ENCODE data around the gene KPNA2. TPM values are rescaled to one million over a fixed set of nuclear protein-coding genes. Genes with fewer than 3 reads are reported as not detected.

Gene KPNA2
- total and polyA plus RNA-seq, 10 donors = 12.4 to 49.2 (median 32.3) TPM

- Histone ChIP-seq H3K27me3 (replicated peaks in 1 of 7) (no peaks in the 10 kb centered on the region), H3K36me3 (no peaks in the 10 kb centered on the region), H3K27ac (no peak overlapping the region), H3K4me3 (no peak overlapping the region), H3K9me3 (no peaks in the 10 kb centered on the region), H3K4me1 (peaks cover 0 to 4% (median 2%) of the 10 kb centered on the region in 6 donors)
- 68 to 85% (median 77%) methylated on average over 8 of the region's 8 CpGs for WGBS, 5 donors
- intact Hi-C loops (cut with DNase I; ENCODE audit: low total_unique reads) = no loop called here
- TF ChIP-seq CTCF (IDR thresholded peaks at IDR 0.05 in 8 of 11, conservative IDR thresholded peaks at IDR 0.05 in 3 of 11) = no peak
- no peak for TF ChIP-seq POLR2A (IDR thresholded peaks at IDR 0.05)
- no peak for TF ChIP-seq POLR2AphosphoS5 (IDR thresholded peaks at IDR 0.05)
- DNase-seq = no peak
Observed at GRCh38 chr17:68029512-68030215, 5.9 kb upstream of the KPNA2 start.

GRCh38 chr17:68033636-68034451 lies 1.7 kb upstream of the KPNA2 start:
- DNase-seq = no peak
- WGBS, 5 donors = 77 to 87% (median 80%) methylated on average over 7 of the region's 7 CpGs
- intact Hi-C loops (cut with DNase I; ENCODE audit: low total_unique reads) = no loop called here

GRCh38 chr17:68034452-68034776 lies 1.1 kb upstream of the KPNA2 start:
- Histone ChIP-seq H3K9me3 (no peaks in the 10 kb centered on the region), H3K27me3 (replicated peaks in 1 of 7) (no peaks in the 10 kb centered on the region), H3K27ac (no peak overlapping the region), H3K4me1 (peaks cover 8 to 33% (median 24%) of the 10 kb centered on the region in 6 donors), H3K4me3 (peak overlapping the region in 1 of 8 donors; percentile 100), H3K36me3 (peaks cover 0 to 24% (median 14%) of the 10 kb centered on the region in 6 donors)
- no peak for TF ChIP-seq POLR2A (IDR thresholded peaks at IDR 0.05)
- TF ChIP-seq CTCF (IDR thresholded peaks at IDR 0.05 in 8 of 11, conservative IDR thresholded peaks at IDR 0.05 in 3 of 11) = no peak
- no peak for TF ChIP-seq POLR2AphosphoS5 (IDR thresholded peaks at IDR 0.05)
- WGBS, 5 donors = 59 to 79% (median 70%) methylated on average over 1 of the region's 1 CpG
- DNase-seq = no peak
- intact Hi-C loops (cut with DNase I; ENCODE audit: low total_unique reads) = no loop called here

More at GRCh38 chr17:68033636-68034451, 1.7 kb upstream of the KPNA2 start:
- H3K27me3 ChIP-seq (replicated peaks in 1 of 7) = no peaks in the 10 kb centered on the region
- no peak overlapping the region for H3K4me3 ChIP-seq
- peaks cover 0 to 18% (median 10%) of the 10 kb centered on the region in 6 donors for H3K36me3 ChIP-seq
- TF ChIP-seq CTCF (IDR thresholded peaks at IDR 0.05 in 8 of 11, conservative IDR thresholded peaks at IDR 0.05 in 3 of 11) (no peak), POLR2A (IDR thresholded peaks at IDR 0.05) (no peak), POLR2AphosphoS5 (IDR thresholded peaks at IDR 0.05) (no peak)
- no peaks in the 10 kb centered on the region for H3K9me3 ChIP-seq
- peaks cover 8 to 33% (median 24%) of the 10 kb centered on the region in 6 donors for H3K4me1 ChIP-seq
- H3K27ac ChIP-seq = no peak overlapping the region

GRCh38 chr17:68035131-68035522 lies 408 bp upstream of the KPNA2 start:
- TF ChIP-seq POLR2A (IDR thresholded peaks at IDR 0.05) = no peak
- no peak for TF ChIP-seq POLR2AphosphoS5 (IDR thresholded peaks at IDR 0.05)
- TF ChIP-seq CTCF (IDR thresholded peaks at IDR 0.05 in 8 of 11, conservative IDR thresholded peaks at IDR 0.05 in 3 of 11) = peak in 7 of 11 experiments; percentile 22 to 61 (median 47)
- H3K4me3 ChIP-seq = peak overlapping the region; percentile 2 to 100 (median 100)
- peak overlapping the region in 3 of 8 donors; percentile 3 to 93 (median 30) for H3K27ac ChIP-seq
- intact Hi-C loops (cut with DNase I; ENCODE audit: low total_unique reads) = no loop called here
- H3K9me3 ChIP-seq = no peaks in the 10 kb centered on the region
- 2 to 6% (median 3%) methylated on average over 14 to 25 of the region's 27 CpGs for WGBS, 5 donors
- peaks cover 0 to 31% (median 15%) of the 10 kb centered on the region in 6 donors for H3K36me3 ChIP-seq
- H3K27me3 ChIP-seq (replicated peaks in 1 of 7) = no peaks in the 10 kb centered on the region
- peaks cover 8 to 33% (median 24%) of the 10 kb centered on the region in 6 donors for H3K4me1 ChIP-seq
- peak; percentile 97 for DNase-seq
